Kidney epithelial cell (primary cell): ENCODE results near the gene SORCS1. TPM values are rescaled to one million over a fixed set of nuclear protein-coding genes. Genes with fewer than 3 reads are reported as not detected.

Source experiments
- DNase-seq: peaks from one replicate; pipeline ENCODE4 v3.0.0-alpha.2; 2010; ENCODE audit warnings: low read depth
- H3K27me3 ChIP-seq: 2 replicates; pipeline ENCODE4 v1.6.0; 2011; ENCODE audit warnings: low read length; ENCODE audit not compliant: control insufficient read depth, insufficient read depth
- H3K36me3 ChIP-seq: 2 replicates; pipeline ENCODE4 v1.5.1; 2011; ENCODE audit warnings: low read length; ENCODE audit not compliant: control insufficient read depth, insufficient read depth
- H3K4me3 ChIP-seq: 2 replicates; pipeline ENCODE4 v1.5.1; 2011; ENCODE audit warnings: low read depth, mild to moderate bottlenecking, control low read depth, low read length
- total RNA-seq: library from RNA; depleted of rRNA; stranded (reverse); fragments of >200 nt; gene quantifications from 2 replicates; pipeline ENCODE4 v1.2.3, GENCODE V29; 2015
- TF ChIP-seq, protein P1 (sequence below): IDR thresholded peaks from 2 replicates; pipeline ENCODE4 v1.5.1; 2011; ENCODE audit warnings: mild to moderate bottlenecking, moderate library complexity, low read length, control low read depth, inconsistent platforms; ENCODE audit not compliant: insufficient read depth, poor library complexity, severe bottlenecking

SORCS1 gene
- total RNA-seq, 1 donor from 2014 or later, result 2.3 TPM

DNA sequence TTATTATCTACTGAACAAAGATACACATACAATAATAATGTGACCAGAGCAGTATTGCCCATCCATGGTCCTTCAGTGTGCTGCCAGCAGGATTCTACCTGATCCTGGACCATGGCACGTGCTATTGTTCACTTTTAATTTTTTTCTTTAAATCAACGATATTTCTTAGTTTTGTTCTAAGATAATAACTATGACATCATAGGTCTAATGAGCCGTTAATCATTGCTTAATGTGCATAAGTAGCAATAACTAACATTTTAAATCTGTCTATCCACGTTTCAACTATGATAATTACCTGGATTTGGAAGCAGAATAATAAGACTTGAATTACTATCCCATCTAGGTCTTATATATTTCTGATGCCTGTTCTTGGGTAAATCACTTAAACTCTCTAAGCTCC lies 253.8 kb downstream of the SORCS1 start:
- TF ChIP-seq, protein P1, sequence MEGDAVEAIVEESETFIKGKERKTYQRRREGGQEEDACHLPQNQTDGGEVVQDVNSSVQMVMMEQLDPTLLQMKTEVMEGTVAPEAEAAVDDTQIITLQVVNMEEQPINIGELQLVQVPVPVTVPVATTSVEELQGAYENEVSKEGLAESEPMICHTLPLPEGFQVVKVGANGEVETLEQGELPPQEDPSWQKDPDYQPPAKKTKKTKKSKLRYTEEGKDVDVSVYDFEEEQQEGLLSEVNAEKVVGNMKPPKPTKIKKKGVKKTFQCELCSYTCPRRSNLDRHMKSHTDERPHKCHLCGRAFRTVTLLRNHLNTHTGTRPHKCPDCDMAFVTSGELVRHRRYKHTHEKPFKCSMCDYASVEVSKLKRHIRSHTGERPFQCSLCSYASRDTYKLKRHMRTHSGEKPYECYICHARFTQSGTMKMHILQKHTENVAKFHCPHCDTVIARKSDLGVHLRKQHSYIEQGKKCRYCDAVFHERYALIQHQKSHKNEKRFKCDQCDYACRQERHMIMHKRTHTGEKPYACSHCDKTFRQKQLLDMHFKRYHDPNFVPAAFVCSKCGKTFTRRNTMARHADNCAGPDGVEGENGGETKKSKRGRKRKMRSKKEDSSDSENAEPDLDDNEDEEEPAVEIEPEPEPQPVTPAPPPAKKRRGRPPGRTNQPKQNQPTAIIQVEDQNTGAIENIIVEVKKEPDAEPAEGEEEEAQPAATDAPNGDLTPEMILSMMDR, result no peak
- DNase-seq, result no peak
- H3K27me3 ChIP-seq, result no peaks in the 10 kb centered on the region
- no peak overlapping the region for H3K4me3 ChIP-seq
- no peaks in the 10 kb centered on the region for H3K36me3 ChIP-seq

DNA sequence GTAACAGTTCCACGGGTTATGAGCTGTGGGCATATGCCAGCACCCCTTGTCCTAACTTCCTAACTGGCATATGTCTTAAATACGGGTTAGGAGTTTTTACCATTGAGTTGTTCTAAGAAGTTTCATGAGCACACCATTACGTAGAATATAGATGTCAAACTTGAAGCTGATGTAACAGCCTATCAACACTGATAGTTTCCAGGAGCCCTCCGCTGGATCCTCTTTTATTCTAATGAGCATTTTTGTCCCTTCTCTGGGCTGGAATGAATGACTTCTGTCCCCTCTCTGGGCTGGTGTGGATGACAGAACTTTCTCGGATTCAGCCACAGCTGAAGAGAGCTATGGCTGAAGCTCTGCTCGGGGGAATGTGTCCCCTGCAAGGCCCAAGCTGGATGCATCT lies 256.3 kb downstream of the SORCS1 start:
- TF ChIP-seq, protein P1, result no peak

DNA sequence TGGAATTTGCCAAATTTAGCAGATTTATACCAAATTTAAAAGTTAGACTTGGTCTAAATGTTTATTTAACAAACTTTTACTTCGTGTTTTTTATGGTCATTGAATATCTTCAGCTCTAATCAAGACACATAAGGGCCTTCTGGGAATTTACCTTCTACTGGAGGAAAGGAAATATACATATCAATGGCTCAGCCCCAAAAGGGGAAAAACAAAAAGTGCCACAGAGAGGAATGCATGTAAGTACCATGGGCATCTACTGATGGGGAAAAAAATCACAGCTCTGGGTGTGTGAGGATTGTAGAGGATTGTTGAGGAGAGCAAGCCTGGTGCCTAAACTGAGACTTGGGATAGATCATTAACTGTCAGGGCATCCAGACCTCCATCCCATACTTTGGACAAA lies 260.3 kb downstream of the SORCS1 start:
- no peak for DNase-seq
- TF ChIP-seq, protein P1, result no peak
- no peaks in the 10 kb centered on the region for H3K36me3 ChIP-seq
- no peak overlapping the region for H3K4me3 ChIP-seq
- no peaks in the 10 kb centered on the region for H3K27me3 ChIP-seq

More for the DNA sequence above, 256.3 kb downstream of the SORCS1 start:
- DNase-seq, result no peak
- Histone ChIP-seq H3K4me3 (no peak overlapping the region), H3K36me3 (no peaks in the 10 kb centered on the region), H3K27me3 (no peaks in the 10 kb centered on the region)

DNA sequence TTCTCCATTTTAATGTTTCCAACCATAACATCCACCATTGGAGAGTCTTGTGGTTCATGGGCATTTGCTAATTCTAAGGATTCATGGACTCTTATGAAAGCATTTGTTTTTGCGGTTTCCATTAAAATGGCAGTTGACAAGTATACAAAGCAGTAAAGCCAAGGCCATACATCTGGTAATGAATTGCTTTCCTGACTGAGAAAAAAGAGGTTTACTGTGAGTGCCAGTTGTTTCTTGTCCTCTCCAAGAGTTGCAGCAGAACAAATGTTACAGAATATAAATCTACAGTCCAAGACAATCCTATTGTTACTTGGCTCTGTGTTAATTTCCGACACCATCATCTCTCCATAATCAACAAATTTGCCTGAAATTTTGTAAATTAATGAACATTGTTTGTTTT lies 261.3 kb downstream of the SORCS1 start:
- DNase-seq, result no peak
- Histone ChIP-seq H3K27me3 (no peaks in the 10 kb centered on the region), H3K36me3 (no peaks in the 10 kb centered on the region), H3K4me3 (no peak overlapping the region)
- TF ChIP-seq, protein P1, result no peak

DNA sequence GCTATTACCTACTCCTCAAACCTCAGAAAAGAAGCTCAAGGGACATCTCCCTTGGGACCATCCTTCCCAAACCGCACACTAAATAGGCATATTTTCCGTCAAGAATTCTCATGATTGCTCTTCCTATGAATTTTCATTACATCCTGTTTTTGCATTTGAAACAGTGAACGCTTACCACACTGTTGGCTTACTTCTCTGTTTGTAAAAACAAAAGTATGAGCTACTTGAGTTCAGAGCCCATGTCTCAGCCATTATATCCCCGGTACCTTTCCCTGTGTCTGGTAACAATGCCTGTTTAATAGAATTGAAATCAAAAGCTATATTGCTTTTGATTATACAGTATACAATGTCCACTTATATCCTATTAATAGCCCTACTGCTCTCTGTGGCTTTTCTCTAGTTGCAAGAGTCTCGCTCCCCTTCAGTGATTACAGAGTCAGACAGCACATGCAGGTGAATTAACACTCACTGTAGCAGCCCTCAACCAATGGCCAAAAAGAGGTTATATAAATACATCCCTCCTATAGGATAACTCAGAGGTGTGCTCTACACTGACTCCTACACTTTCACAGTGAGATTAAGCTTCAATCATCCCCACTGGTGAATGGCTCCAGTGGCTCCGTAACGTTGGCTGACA lies 264.4 kb downstream of the SORCS1 start:
- Histone ChIP-seq H3K27me3 (no peaks in the 10 kb centered on the region), H3K4me3 (no peak overlapping the region), H3K36me3 (no peaks in the 10 kb centered on the region)
- TF ChIP-seq, protein P1, result no peak
- no peak for DNase-seq

DNA sequence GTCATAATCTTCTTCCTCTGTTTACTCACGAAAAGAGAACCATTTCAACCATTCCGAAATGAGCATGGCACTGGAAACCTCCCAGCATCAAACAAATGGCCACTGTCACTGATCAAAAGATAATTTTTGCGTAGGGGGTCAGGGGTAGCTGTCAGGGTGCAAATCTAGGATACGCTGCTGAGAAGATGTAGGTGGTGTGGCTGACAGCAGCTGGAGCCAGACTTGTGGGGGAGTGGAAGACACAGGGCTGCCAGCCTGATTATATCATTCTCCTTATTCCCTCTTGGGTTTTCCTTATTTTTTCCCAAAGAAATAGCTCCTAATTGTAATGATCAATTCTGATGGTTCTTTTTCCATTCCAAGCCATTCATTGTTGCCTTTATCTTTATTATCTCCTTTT lies 266.1 kb downstream of the SORCS1 start:
- Histone ChIP-seq H3K36me3 (no peaks in the 10 kb centered on the region), H3K27me3 (no peaks in the 10 kb centered on the region), H3K4me3 (no peak overlapping the region)
- DNase-seq, result no peak
- TF ChIP-seq, protein P1, result no peak
